Endodermal cell (in vitro differentiated cells): ENCODE data around the gene AWAT2. TPM values are rescaled to one million over a fixed set of nuclear protein-coding genes. Genes with fewer than 3 reads are reported as not detected.

ENCODE experiments used
- DNase-seq: peaks from one replicate; pipeline ENCODE4 v3.0.0-alpha.2; 2017
- H3K27ac ChIP-seq: 2 replicates; pipeline ENCODE4 v1.5.1; 2013; ENCODE audit warnings: mild to moderate bottlenecking, low read depth, low read length, moderate library complexity
- H3K27me3 ChIP-seq: 2 replicates; pipeline ENCODE4 v1.6.1; 2013; ENCODE audit warnings: mild to moderate bottlenecking, low read length, moderate library complexity; ENCODE audit not compliant: insufficient read depth, control insufficient read depth, poor library complexity, severe bottlenecking
- H3K36me3 ChIP-seq: 2 replicates; pipeline ENCODE4 v1.7.0; 2013; ENCODE audit warnings: mild to moderate bottlenecking, low read length, moderate library complexity; ENCODE audit not compliant: control insufficient read depth, insufficient read depth
- H3K4me1 ChIP-seq: one replicate; pipeline ENCODE4 v1.7.0; 2013; ENCODE audit warnings: low read length; ENCODE audit not compliant: control insufficient read depth, insufficient read depth
- H3K4me3 ChIP-seq: 2 replicates; pipeline ENCODE4 v1.5.1; 2013; ENCODE audit warnings: mild to moderate bottlenecking, low read length, moderate library complexity
- H3K9ac ChIP-seq: 2 replicates; pipeline ENCODE4 v1.6.1; 2013; ENCODE audit warnings: mild to moderate bottlenecking, low read length, moderate library complexity; ENCODE audit not compliant: poor library complexity, severe bottlenecking; ENCODE audit errors: extremely low read depth
- H3K9me3 ChIP-seq: 2 replicates; pipeline ENCODE4 v1.6.1; 2013; ENCODE audit warnings: mild to moderate bottlenecking, low read length, moderate library complexity; ENCODE audit not compliant: control insufficient read depth
- H3K27ac Mint-ChIP-seq: 2 replicates; pipeline ENCODE4 v1.8.0; 2020; ENCODE audit warnings: mixed read lengths
- H3K27me3 Mint-ChIP-seq: 2 replicates; pipeline ENCODE4 v1.8.0; 2021; ENCODE audit warnings: mild to moderate bottlenecking, mixed read lengths; ENCODE audit not compliant: insufficient read depth
- H3K36me3 Mint-ChIP-seq: 2 replicates; pipeline ENCODE4 v1.8.0; 2020; ENCODE audit warnings: low read depth, mixed read lengths
- H3K4me1 Mint-ChIP-seq: 2 replicates; pipeline ENCODE4 v1.8.0; 2020; ENCODE audit warnings: mixed read lengths
- H3K4me3 Mint-ChIP-seq: 2 replicates; pipeline ENCODE4 v1.8.0; 2020; ENCODE audit warnings: mild to moderate bottlenecking, moderate library complexity, mixed read lengths
- H3K9me3 Mint-ChIP-seq: 2 replicates; pipeline ENCODE4 v1.8.0; 2020; ENCODE audit warnings: mild to moderate bottlenecking, mixed read lengths
- CTCF ChIP-seq: fragments of 200-600 bp; sonication (generic); conservative IDR thresholded peaks from 2 replicates; pipeline ENCODE4 v1.5.0; 2021; ENCODE audit warnings: antibody characterized with exemption, mild to moderate bottlenecking
- WGBS, 2 experiments: methylation state at CpG; one replicate each; pipeline versions ENCODE4 v1.1.5 to v1.1.7; 2013; ENCODE audit warnings: missing lambda C conversion rate in 2 of 2, mixed read lengths in 1 of 2; ENCODE audit not compliant: insufficient coverage in 1 of 2, insufficient read length in 1 of 2; 5-methylcytosine and 5-hydroxymethylcytosine counted together
- total RNA-seq, 2 donors: library from RNA; stranded (reverse); fragmentation: NEBNext Ultra II Directional in 1 of 2; extraction: Animal tissue kit (Norgen Biotek cat#: 25700) in 1 of 2; gene quantifications; 2 replicates in 1 of 2; 3 replicates in 1 of 2; pipeline ENCODE4 v1.2.1, GENCODE V29; 2021

Gene AWAT2
- total RNA-seq, 2 donors from 2014 or later = not detected

- Histone ChIP-seq H3K27me3 (no peaks in the 10 kb centered on the region), H3K4me1 (no peaks in the 10 kb centered on the region), H3K9me3 (no peaks in the 10 kb centered on the region), H3K27ac (no peak overlapping the region), H3K9ac (no peak overlapping the region), H3K36me3 (peaks cover 68% of the 10 kb centered on the region), H3K4me3 (no peak overlapping the region)
- TF ChIP-seq CTCF = no peak
- Mint-ChIP-seq H3K27ac (no peak overlapping the region), H3K27me3 (no peaks in the 10 kb centered on the region), H3K9me3 (peaks cover 68% of the 10 kb centered on the region), H3K4me1 (peaks cover 2% of the 10 kb centered on the region), H3K4me3 (no peak overlapping the region), H3K36me3 (peaks cover 18% of the 10 kb centered on the region)
- WGBS, 2 experiments = 80 to 96% methylated on average over 1 to 4 of the region's 4 CpGs
- DNase-seq = no peak
Measured at GRCh38 chrX:70034646-70035045, 15.1 kb downstream of the AWAT2 start.

GRCh38 chrX:70033348-70034051, 16.2 kb downstream of the AWAT2 start:
- Histone ChIP-seq H3K27me3 (no peaks in the 10 kb centered on the region), H3K9me3 (no peaks in the 10 kb centered on the region), H3K4me1 (peaks cover 5% of the 10 kb centered on the region), H3K27ac (no peak overlapping the region), H3K36me3 (peaks cover 64% of the 10 kb centered on the region), H3K4me3 (no peak overlapping the region), H3K9ac (no peak overlapping the region)
- 69 to 83% methylated on average over 2 to 9 of the region's 10 CpGs for WGBS, 2 experiments
- DNase-seq = peak; percentile 86
- TF ChIP-seq CTCF = peak; percentile 74
- Mint-ChIP-seq H3K4me3 (no peak overlapping the region), H3K4me1 (peaks cover 2% of the 10 kb centered on the region), H3K27ac (no peak overlapping the region), H3K36me3 (peaks cover 17% of the 10 kb centered on the region), H3K9me3 (peaks cover 68% of the 10 kb centered on the region), H3K27me3 (no peaks in the 10 kb centered on the region)

GRCh38 chrX:70032792-70033191, 16.9 kb downstream of the AWAT2 start:
- H3K4me3 ChIP-seq = no peak overlapping the region
- H3K27me3 ChIP-seq = no peaks in the 10 kb centered on the region
- H3K9me3 ChIP-seq = no peaks in the 10 kb centered on the region
- H3K36me3 Mint-ChIP-seq = peaks cover 12% of the 10 kb centered on the region
- no peak for TF ChIP-seq CTCF
- no peak overlapping the region for H3K4me3 Mint-ChIP-seq
- peaks cover 5% of the 10 kb centered on the region for H3K4me1 ChIP-seq
- no peak overlapping the region for H3K27ac ChIP-seq
- no peak for DNase-seq
- H3K27me3 Mint-ChIP-seq = no peaks in the 10 kb centered on the region
- H3K4me1 Mint-ChIP-seq = peaks cover 2% of the 10 kb centered on the region
- WGBS, 2 experiments = 94 to 100% methylated on average over 1 to 2 of the region's 2 CpGs
- no peak overlapping the region for H3K9ac ChIP-seq
- peaks cover 65% of the 10 kb centered on the region for H3K9me3 Mint-ChIP-seq
- peaks cover 57% of the 10 kb centered on the region for H3K36me3 ChIP-seq
- H3K27ac Mint-ChIP-seq = no peak overlapping the region
